Liver (tissue), 9 donors: Measurements from ENCODE around the gene CACNA1C. TPM values are rescaled to one million over a fixed set of nuclear protein-coding genes. Genes with fewer than 3 reads are reported as not detected.

ENCODE experiments used
- DNase-seq: peaks from one replicate; pipeline ENCODE4 v3.0.0-alpha.2; 2017; ENCODE audit warnings: low spot score
- H3K27ac ChIP-seq, 2 donors: one replicate each; pipeline ENCODE4 v1.7.0; 2013; ENCODE audit warnings: inconsistent platforms in 2 of 2, low read length in 2 of 2, control low read depth in 1 of 2, low read depth in 1 of 2, mild to moderate bottlenecking in 1 of 2
- H3K27me3 ChIP-seq, 4 donors: one replicate each; pipeline versions ENCODE4 v1.6.1 to v1.7.0; 2013; ENCODE audit warnings: low read length in 3 of 4, inconsistent platforms in 1 of 4, mild to moderate bottlenecking in 1 of 4, moderate library complexity in 1 of 4; ENCODE audit not compliant: control insufficient read depth in 4 of 4, insufficient read depth in 4 of 4
- H3K36me3 ChIP-seq, 4 donors: one replicate each; pipeline versions ENCODE4 v1.6.1 to v1.7.0; 2013; ENCODE audit warnings: low read length in 3 of 4, mild to moderate bottlenecking in 3 of 4, low read depth in 1 of 4, moderate library complexity in 1 of 4; ENCODE audit not compliant: control insufficient read depth in 4 of 4, insufficient read depth in 3 of 4
- H3K4me1 ChIP-seq, 4 donors: one replicate each; pipeline versions ENCODE4 v1.6.1 to v1.7.0; 2013; ENCODE audit warnings: low read length in 3 of 4, mild to moderate bottlenecking in 3 of 4, moderate library complexity in 1 of 4; ENCODE audit not compliant: control insufficient read depth in 4 of 4, insufficient read depth in 4 of 4
- H3K4me3 ChIP-seq, 3 donors: one replicate each; pipeline versions ENCODE4 v1.6.1 to v1.7.0; 2013; ENCODE audit warnings: low read length in 3 of 3, control low read depth in 1 of 3, low read depth in 1 of 3, mild to moderate bottlenecking in 1 of 3
- H3K9ac ChIP-seq, 2 donors: one replicate each; pipeline ENCODE4 v1.7.0; 2013; ENCODE audit warnings: low read length in 2 of 2, mild to moderate bottlenecking in 2 of 2, moderate library complexity in 2 of 2, control low read depth in 1 of 2, low read depth in 1 of 2
- H3K9me3 ChIP-seq, 4 donors: one replicate each; pipeline versions ENCODE4 v1.6.1 to v1.7.0; 2013; ENCODE audit warnings: low read length in 3 of 4; ENCODE audit not compliant: control insufficient read depth in 4 of 4
- ATF3 ChIP-seq: IDR thresholded peaks from 2 replicates; pipeline ENCODE4 v1.6.1; 2016; ENCODE audit warnings: antibody characterized with exemption
- CTCF ChIP-seq: fragments of 150-350 bp; IDR thresholded peaks from 2 replicates; pipeline ENCODE4 v1.5.1; 2017; ENCODE audit warnings: improper control_type of control experiment, low read depth, low read length; ENCODE audit not compliant: missing input control
- EGR1 ChIP-seq, 2 donors: IDR thresholded peaks; 2 replicates each; pipeline ENCODE4 v1.6.1; 2016 to 2018; ENCODE audit warnings: antibody characterized with exemption in 2 of 2, low read depth in 2 of 2
- FOXA1 ChIP-seq: IDR thresholded peaks from 2 replicates; pipeline ENCODE4 v1.6.1; 2016; ENCODE audit warnings: antibody characterized with exemption
- FOXA2 ChIP-seq: IDR thresholded peaks from 2 replicates; pipeline ENCODE4 v1.6.1; 2016; ENCODE audit warnings: antibody characterized with exemption
- GABPA ChIP-seq, 2 donors: IDR thresholded peaks in 1 of 2; conservative IDR thresholded peaks in 1 of 2; 2 replicates each; pipeline ENCODE4 v1.6.1; 2016; ENCODE audit warnings: antibody characterized with exemption in 2 of 2, mild to moderate bottlenecking in 1 of 2, moderate library complexity in 1 of 2
- HNF4A ChIP-seq, 2 donors: conservative IDR thresholded peaks; 2 replicates each; pipeline ENCODE4 v1.6.1; 2016; ENCODE audit warnings: antibody characterized with exemption in 2 of 2, mild to moderate bottlenecking in 2 of 2
- HNF4G ChIP-seq: IDR thresholded peaks from 2 replicates; pipeline ENCODE4 v1.6.1; 2016; ENCODE audit warnings: antibody characterized with exemption
- JUND ChIP-seq, 2 donors: IDR thresholded peaks; 2 replicates each; pipeline ENCODE4 v1.6.1; 2016; ENCODE audit warnings: antibody characterized with exemption in 2 of 2
- MAX ChIP-seq: IDR thresholded peaks from 2 replicates; pipeline ENCODE4 v1.6.1; 2016; ENCODE audit warnings: antibody characterized with exemption
- NR2F2 ChIP-seq: IDR thresholded peaks from 2 replicates; pipeline ENCODE4 v1.6.1; 2016; ENCODE audit warnings: antibody characterized with exemption
- RAD21 ChIP-seq, 2 donors: IDR thresholded peaks; 2 replicates each; pipeline ENCODE4 v1.6.1; 2016; ENCODE audit warnings: antibody characterized with exemption in 2 of 2, mild to moderate bottlenecking in 2 of 2
- REST ChIP-seq: IDR thresholded peaks from 2 replicates; pipeline ENCODE4 v1.6.1; 2016; ENCODE audit warnings: antibody characterized with exemption, mild to moderate bottlenecking
- RXRA ChIP-seq, 2 donors: IDR thresholded peaks; 2 replicates each; pipeline ENCODE4 v1.6.1; 2017 to 2018; ENCODE audit warnings: antibody characterized with exemption in 2 of 2, mild to moderate bottlenecking in 1 of 2
- TAF1 ChIP-seq: conservative IDR thresholded peaks from 2 replicates; pipeline ENCODE4 v1.6.1; 2016; ENCODE audit warnings: antibody characterized with exemption, mild to moderate bottlenecking
- YY1 ChIP-seq: IDR thresholded peaks from 2 replicates; pipeline ENCODE4 v1.6.1; 2016; ENCODE audit warnings: antibody characterized with exemption, mild to moderate bottlenecking
- WGBS: extraction: QIAGEN DNeasy Blood & Tissue Kit; methylation state at CpG from one replicate; pipeline ENCODE4 v1.1.7; 2013; 5-methylcytosine and 5-hydroxymethylcytosine counted together
- polyA plus RNA-seq, 2 donors: library from polyadenylated mRNA; stranded (reverse) in 1 of 2; unstranded in 1 of 2; fragments of 200-250 nt in 1 of 2; fragments of >200 nt in 1 of 2; fragmentation: Nextera tagmentation in 1 of 2; extraction: Ambion mirVana in 1 of 2; gene quantifications; one replicate each; pipeline versions ENCODE4 v1.2.1 to v1.2.3, GENCODE V29; 2013 to 2015
- total RNA-seq, 2 donors: library from RNA; depleted of rRNA; stranded (reverse); fragments of >200 nt; gene quantifications; one replicate each; pipeline ENCODE4 v1.2.3, GENCODE V29; 2014
- donor health status: healthy.
- donor health status: healthy.
- donor health status: healthy.
- donor health status: healthy.
- donor health status: healthy.

Gene CACNA1C
- total and polyA plus RNA-seq, 4 donors: 0.23 to 1.9 (median 0.41) TPM

DNA sequence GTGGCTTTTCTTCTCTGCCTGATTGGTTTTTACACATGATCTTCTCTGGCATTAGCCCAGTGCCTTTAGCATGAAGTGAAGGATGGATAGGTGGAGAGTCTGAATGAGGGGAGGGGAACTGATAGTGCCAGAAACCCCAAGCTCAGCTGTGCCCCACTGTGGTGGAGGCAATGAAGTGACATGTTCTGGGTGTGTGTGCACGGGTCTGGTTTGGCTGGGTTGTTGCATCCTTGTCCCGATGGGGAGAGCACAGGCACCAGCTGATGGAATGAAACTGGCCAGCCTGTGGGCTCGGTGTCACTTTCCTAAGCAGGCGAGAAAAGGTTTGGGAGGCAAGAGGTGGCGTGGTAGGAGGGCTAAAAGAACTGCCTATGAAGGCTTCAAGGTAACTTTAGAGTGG lies 65.3 kb downstream of the CACNA1C start:
- WGBS: 88% methylated on average over 5 of the region's 5 CpGs
- H3K27ac ChIP-seq: no peak overlapping the region
- TF ChIP-seq RXRA (IDR thresholded peaks at IDR 0.05): no peak
- TF ChIP-seq EGR1 (IDR thresholded peaks at IDR 0.05; ENCODE audit: low read depth in 2 of 2): no peak
- TF ChIP-seq REST: no peak
- no peak for TF ChIP-seq NR2F2
- TF ChIP-seq ATF3: no peak
- no peak for TF ChIP-seq HNF4A (conservative IDR thresholded peaks at IDR 0.05)
- no peak for TF ChIP-seq CTCF
- no peak for TF ChIP-seq RAD21 (IDR thresholded peaks at IDR 0.05)
- TF ChIP-seq HNF4G: no peak
- no peak for TF ChIP-seq TAF1
- no peak for TF ChIP-seq FOXA2
- TF ChIP-seq YY1: no peak
- TF ChIP-seq MAX: no peak
- no peak for TF ChIP-seq FOXA1
- no peak overlapping the region for H3K9ac ChIP-seq
- no peaks in the 10 kb centered on the region for H3K36me3 ChIP-seq
- H3K4me1 ChIP-seq: no peaks in the 10 kb centered on the region
- H3K9me3 ChIP-seq: no peaks in the 10 kb centered on the region
- no peak overlapping the region for H3K4me3 ChIP-seq
- no peaks in the 10 kb centered on the region for H3K27me3 ChIP-seq
- no peak for DNase-seq

- Histone ChIP-seq H3K27me3 (no peaks in the 10 kb centered on the region), H3K9ac (no peak overlapping the region), H3K9me3 (no peaks in the 10 kb centered on the region), H3K36me3 (no peaks in the 10 kb centered on the region), H3K4me1 (no peaks in the 10 kb centered on the region), H3K4me3 (no peak overlapping the region), H3K27ac (no peak overlapping the region)
- WGBS: 84% methylated on average over 12 of the region's 12 CpGs
- TF ChIP-seq GABPA (IDR thresholded peaks at IDR 0.05 in 1 of 2, conservative IDR thresholded peaks at IDR 0.05 in 1 of 2) (no peak), CTCF (no peak), FOXA2 (no peak), HNF4A (conservative IDR thresholded peaks at IDR 0.05) (no peak), JUND (IDR thresholded peaks at IDR 0.05) (no peak), TAF1 (no peak), HNF4G (no peak), ATF3 (no peak), FOXA1 (no peak), RAD21 (IDR thresholded peaks at IDR 0.05) (no peak), MAX (no peak)
- no peak for DNase-seq
These were observed 65.9 kb downstream of the CACNA1C start for GRCh38 chr12:2118481-2119255.
